Caki2 (cell line): ENCODE data around the gene HSPG2. TPM values are rescaled to one million over a fixed set of nuclear protein-coding genes. Genes with fewer than 3 reads are reported as not detected.

Experiments
- DNase-seq: peaks from one replicate; pipeline ENCODE4 v3.0.0-alpha.2; 2015; ENCODE audit warnings: low read depth
- in situ Hi-C: cut with HindIII; loops from 2 replicates; pipeline ENCODE4 v1.10.0; 2016; ENCODE audit warnings: low sequenced_read_pairs, low pct_unique_long_range_greater_than_20kb, mixed read lengths
- total RNA-seq: library from RNA; depleted of rRNA; stranded (reverse); fragments of >200 nt; shearing (Covaris generic); gene quantifications from 2 replicates; pipeline ENCODE4 v1.2.3, GENCODE V29; 2014; ENCODE audit warnings: low replicate concordance; rRNA removed

The HSPG2 gene
- total RNA-seq, 1 experiment from 2014 or later = 80.2 TPM

GRCh38 chr1:21775985-21776562 lies 161.0 kb downstream of the HSPG2 start:
- no peak for DNase-seq
- in situ Hi-C loops = no loop called here

GRCh38 chr1:21775550-21775914 lies 161.6 kb downstream of the HSPG2 start:
- in situ Hi-C loops = no loop called here
- DNase-seq = no peak

GRCh38 chr1:21774835-21775549 lies 162.1 kb downstream of the HSPG2 start:
- DNase-seq = peak; percentile 27
- in situ Hi-C loops = no loop called here

GRCh38 chr1:21773585-21773984 lies 163.5 kb downstream of the HSPG2 start:
- no peak for DNase-seq
- in situ Hi-C loops = no loop called here

Other genes with a start within 250 kb of the HSPG2 start
- 12.5 and 19.3 TPM in 2 replicates for gene USP48, start 154.2 kb downstream of the HSPG2 start, total RNA-seq
- not detected in 2 replicates for gene LDLRAD2, start 125.0 kb downstream of the HSPG2 start, total RNA-seq
- not detected in 2 replicates for gene CELA3B, start 39.7 kb upstream of the HSPG2 start, total RNA-seq
- not detected in 2 replicates for gene CELA3A, start 64.3 kb upstream of the HSPG2 start, total RNA-seq
- gene CDC42, start 115.4 kb upstream of the HSPG2 start, total RNA-seq = 318 and 331 TPM in 2 replicates
- 0.20 TPM in 1 of 2 replicates, not detected in the other for gene WNT4, start 205.8 kb upstream of the HSPG2 start, total RNA-seq